AG09319 (cell line): ENCODE results near the gene BLID.

ENCODE experiments used
- DNase-seq: peaks from one replicate; pipeline ENCODE4 v3.0.0-alpha.2; 2010; ENCODE audit warnings: low read depth; ENCODE audit errors: extremely low read depth
- TF ChIP-seq, protein P1 (sequence below): IDR thresholded peaks from 2 replicates; pipeline ENCODE4 v1.5.1; 2011; ENCODE audit warnings: low read depth, mild to moderate bottlenecking, inconsistent platforms, low read length, moderate library complexity

BLID gene

DNA sequence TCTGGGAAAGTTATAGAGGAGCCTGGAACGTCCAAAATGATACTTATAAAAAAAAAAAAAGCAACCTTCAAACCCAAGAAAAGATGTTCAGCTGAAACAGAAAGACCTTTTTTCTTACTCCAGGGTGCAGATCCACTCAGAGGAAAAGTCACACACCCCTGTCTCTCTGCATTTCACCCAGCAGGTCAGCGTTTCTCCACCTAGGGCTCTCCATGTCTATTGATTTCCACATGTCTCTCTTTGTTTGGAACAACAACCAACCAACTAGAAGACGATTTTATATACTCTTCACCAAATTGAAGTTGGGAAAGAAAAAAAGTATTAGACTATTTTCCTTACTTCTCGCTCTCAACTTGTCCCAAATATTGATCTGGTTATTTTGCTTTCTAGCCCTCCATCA, 42.2 kb upstream of the BLID start:
- DNase-seq = no peak
- TF ChIP-seq, protein P1, sequence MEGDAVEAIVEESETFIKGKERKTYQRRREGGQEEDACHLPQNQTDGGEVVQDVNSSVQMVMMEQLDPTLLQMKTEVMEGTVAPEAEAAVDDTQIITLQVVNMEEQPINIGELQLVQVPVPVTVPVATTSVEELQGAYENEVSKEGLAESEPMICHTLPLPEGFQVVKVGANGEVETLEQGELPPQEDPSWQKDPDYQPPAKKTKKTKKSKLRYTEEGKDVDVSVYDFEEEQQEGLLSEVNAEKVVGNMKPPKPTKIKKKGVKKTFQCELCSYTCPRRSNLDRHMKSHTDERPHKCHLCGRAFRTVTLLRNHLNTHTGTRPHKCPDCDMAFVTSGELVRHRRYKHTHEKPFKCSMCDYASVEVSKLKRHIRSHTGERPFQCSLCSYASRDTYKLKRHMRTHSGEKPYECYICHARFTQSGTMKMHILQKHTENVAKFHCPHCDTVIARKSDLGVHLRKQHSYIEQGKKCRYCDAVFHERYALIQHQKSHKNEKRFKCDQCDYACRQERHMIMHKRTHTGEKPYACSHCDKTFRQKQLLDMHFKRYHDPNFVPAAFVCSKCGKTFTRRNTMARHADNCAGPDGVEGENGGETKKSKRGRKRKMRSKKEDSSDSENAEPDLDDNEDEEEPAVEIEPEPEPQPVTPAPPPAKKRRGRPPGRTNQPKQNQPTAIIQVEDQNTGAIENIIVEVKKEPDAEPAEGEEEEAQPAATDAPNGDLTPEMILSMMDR = no peak

GRCh38 chr11:122157653-122158161, 41.7 kb upstream of the BLID start:
- no peak for DNase-seq
- TF ChIP-seq, protein P1 = no peak

- no peak for DNase-seq
- TF ChIP-seq, protein P1 = no peak
Observed at GRCh38 chr11:122156940-122157382, 40.9 kb upstream of the BLID start.

- TF ChIP-seq, protein P1 = no peak
- no peak for DNase-seq
Observed at GRCh38 chr11:122155765-122156527, 39.9 kb upstream of the BLID start.

DNA sequence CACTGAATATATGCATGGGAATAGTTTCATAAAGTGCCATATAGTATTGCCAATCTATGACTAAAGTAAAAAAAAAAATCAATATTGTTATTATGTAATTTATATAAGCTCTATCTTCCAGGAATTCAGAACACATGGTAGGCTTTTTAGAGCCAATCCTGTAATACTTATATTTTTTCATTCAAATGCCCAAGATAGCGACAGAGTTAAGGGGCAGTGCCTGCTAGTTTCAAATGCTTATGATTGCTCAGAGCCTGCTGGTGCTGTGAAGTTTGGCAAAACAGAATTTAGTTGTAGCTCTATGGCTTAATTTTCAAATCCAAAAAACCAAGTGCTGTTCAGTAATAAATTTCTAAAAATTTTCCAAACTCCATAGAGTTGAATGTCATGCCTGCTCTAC, 39.0 kb upstream of the BLID start:
- TF ChIP-seq, protein P1 = no peak
- no peak for DNase-seq

- DNase-seq = no peak
- TF ChIP-seq, protein P1 = no peak
Observed at GRCh38 chr11:122154227-122154626, 38.2 kb upstream of the BLID start.

DNA sequence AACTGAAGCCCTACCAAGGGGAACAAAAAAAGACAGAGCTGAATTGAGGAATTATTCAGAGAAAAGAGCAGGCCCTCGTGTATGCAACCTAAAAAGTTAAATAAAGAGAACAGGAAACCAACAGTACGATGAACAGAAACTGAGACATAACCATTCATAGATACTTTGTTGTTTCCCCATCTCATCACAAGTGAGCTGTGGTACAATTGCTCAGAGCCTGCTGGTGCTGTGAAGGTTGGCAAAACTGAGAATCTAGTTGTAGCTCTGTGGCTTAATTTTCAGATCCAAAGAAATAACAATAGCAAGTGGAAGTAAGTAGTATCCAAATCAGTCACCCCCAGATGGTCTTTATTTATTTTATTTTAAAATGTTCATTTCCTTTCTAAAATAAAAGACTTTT, 37.7 kb upstream of the BLID start:
- TF ChIP-seq, protein P1 = no peak
- no peak for DNase-seq
